BLaER1 treated with 17β-estradiol and CSF1 and Interleukin-3, amounts not matched to agents 10 nM and 100 nM (cell line): ENCODE measurements around the gene PAOX.
A peak's percentile ranks its signal among the peaks of the same experiment; 100 is the strongest.

ENCODE experiments used
- H3K27ac ChIP-seq, 11 experiments: shearing (Covaris generic); formaldehyde crosslinking; 2 replicates each; pipeline ENCODE4 v1.8.1; 2022
- H3K27me3 ChIP-seq, 11 experiments: shearing (Covaris generic); formaldehyde crosslinking; 2 replicates each; pipeline ENCODE4 v1.8.1; 2022
- H3K36me3 ChIP-seq, 11 experiments: shearing (Covaris generic); formaldehyde crosslinking; 2 replicates each; pipeline ENCODE4 v1.8.1; 2022
- H3K4me1 ChIP-seq, 10 experiments: shearing (Covaris generic); formaldehyde crosslinking; 2 replicates each; pipeline ENCODE4 v1.8.1; 2022
- H3K4me2 ChIP-seq, 11 experiments: shearing (Covaris generic); formaldehyde crosslinking; 2 replicates each; pipeline ENCODE4 v1.8.1; 2022
- H3K4me3 ChIP-seq, 10 experiments: shearing (Covaris generic); formaldehyde crosslinking; 2 replicates each; pipeline ENCODE4 v1.8.1; 2022
- H3K9ac ChIP-seq, 11 experiments: shearing (Covaris generic); formaldehyde crosslinking; 2 replicates each; pipeline ENCODE4 v1.8.1; 2022
- H3K9me3 ChIP-seq, 11 experiments: shearing (Covaris generic); formaldehyde crosslinking; replicated peaks in 1 of 11; 2 replicates each; pipeline ENCODE4 v1.8.1; 2022
- H4K20me1 ChIP-seq, 11 experiments: shearing (Covaris generic); formaldehyde crosslinking; 2 replicates each; pipeline ENCODE4 v1.8.1; 2022
- Cebpa-rat ChIP-seq, 11 experiments: shearing (Covaris generic); IDR thresholded peaks; 2 replicates each; pipeline ENCODE4 v1.8.1; 2022

Gene PAOX

DNA sequence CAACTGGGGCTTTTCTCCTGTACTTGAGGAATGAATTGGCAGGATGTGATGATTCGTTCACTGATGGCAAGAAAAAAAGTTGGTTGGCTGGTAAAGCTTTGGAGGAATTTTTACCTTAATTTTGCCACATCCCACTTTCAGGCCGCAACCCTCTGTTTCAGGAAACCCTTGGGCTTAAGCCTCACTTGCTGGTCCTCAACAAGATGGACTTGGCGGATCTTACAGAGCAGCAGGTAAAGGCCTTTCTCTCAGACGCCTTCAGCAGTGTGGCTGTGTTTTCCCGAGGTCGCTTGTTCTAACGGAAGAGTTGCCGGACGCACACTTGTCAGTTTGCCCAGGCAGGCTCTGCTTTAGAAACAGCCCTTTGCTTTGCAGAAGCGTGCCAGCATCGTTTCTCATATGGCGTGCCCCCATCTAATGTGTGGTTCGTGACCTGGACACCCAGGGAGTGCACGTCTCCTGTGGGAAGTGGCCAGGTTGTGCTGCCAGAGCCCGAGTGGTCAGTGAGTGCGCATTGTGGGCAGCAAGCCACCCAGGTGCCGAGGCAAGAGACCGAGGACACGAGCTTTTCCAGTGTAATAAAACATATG, 17.1 kb downstream of the PAOX start:
- H3K4me2 ChIP-seq = peak overlapping the region; percentile 20 to 100 (median 98); a peak in 18 of 22 replicates
- H3K4me3 ChIP-seq = peak overlapping the region in 4 of 10 experiments; percentile 87 to 94 (median 88); a peak in 1 of 20 replicates
- H4K20me1 ChIP-seq = peaks cover 0 to 53% (median 18%) of the 10 kb centered on the region in 11 experiments; a peak in 13 of 22 replicates
- H3K27me3 ChIP-seq = no peaks in the 10 kb centered on the region
- H3K9ac ChIP-seq = peak overlapping the region in 9 of 11 experiments; percentile 5 to 98 (median 95); a peak in 12 of 22 replicates
- peaks cover 48 to 58% (median 54%) of the 10 kb centered on the region in 11 experiments for H3K36me3 ChIP-seq
- H3K27ac ChIP-seq = peak overlapping the region in 4 of 11 experiments; percentile 10 to 96 (median 95); a peak in 5 of 22 replicates
- H3K9me3 ChIP-seq = no peaks in the 10 kb centered on the region
- TF ChIP-seq Cebpa-rat (IDR thresholded peaks at IDR 0.05) = no peak
- H3K4me1 ChIP-seq = peaks cover 50 to 67% (median 56%) of the 10 kb centered on the region in 10 experiments

DNA sequence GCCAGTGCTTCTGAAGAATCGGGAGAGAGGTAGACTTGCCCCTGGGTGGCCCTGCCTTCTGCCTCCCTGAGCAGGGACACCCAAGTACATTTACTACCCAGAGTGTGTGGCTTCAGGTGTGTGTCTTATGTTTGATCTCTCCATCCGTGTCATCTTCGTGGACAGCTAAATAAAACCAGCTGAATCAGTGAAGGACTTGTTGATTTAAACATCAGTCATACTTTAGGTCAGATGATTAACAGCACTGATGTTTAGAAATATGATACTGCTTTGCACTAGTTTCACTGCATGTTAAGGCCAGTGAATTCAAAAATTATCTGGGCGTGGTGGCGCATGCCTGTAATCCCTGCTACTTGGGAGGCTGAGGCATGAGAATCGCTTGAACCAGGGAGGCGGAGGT, 18.9 kb downstream of the PAOX start:
- Histone ChIP-seq H4K20me1 (peaks cover 0 to 67% (median 31%) of the 10 kb centered on the region in 11 experiments; a peak in 14 of 22 replicates), H3K9me3 (no peaks in the 10 kb centered on the region), H3K27ac (no peak overlapping the region), H3K36me3 (peaks cover 65 to 76% (median 72%) of the 10 kb centered on the region in 11 experiments), H3K4me3 (no peak overlapping the region), H3K4me2 (no peak overlapping the region), H3K4me1 (peaks cover 32 to 55% (median 39%) of the 10 kb centered on the region in 10 experiments), H3K27me3 (no peaks in the 10 kb centered on the region), H3K9ac (peak overlapping the region in 1 of 11 experiments; percentile 16; a peak in 1 of 22 replicates)
- TF ChIP-seq Cebpa-rat (IDR thresholded peaks at IDR 0.05) = no peak

DNA sequence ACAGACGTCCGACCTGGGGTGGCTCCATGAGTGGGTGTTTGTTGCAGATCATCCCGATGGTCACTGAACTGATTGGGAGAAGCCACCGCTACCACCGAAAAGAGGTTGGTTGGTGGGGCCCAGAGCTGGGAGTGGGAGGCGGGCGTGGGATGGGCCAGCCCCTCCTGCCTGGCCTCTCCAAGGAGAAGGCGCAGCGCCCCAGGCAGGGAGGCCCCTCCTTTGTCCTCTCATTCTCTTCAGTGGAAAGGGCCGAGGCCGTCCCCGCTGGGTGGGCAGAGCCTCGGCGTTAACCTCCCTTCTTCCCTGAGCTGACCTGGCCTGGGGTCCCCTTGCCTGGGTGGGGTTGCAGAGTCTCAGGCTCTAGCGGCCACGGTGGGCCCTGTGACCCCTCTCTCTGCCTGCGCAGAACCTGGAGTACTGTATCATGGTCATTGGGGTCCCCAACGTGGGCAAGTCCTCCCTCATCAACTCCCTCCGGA, 20.1 kb downstream of the PAOX start:
- peaks cover 0 to 76% (median 31%) of the 10 kb centered on the region in 11 experiments; a peak in 14 of 22 replicates for H4K20me1 ChIP-seq
- H3K36me3 ChIP-seq = peaks cover 75 to 87% (median 83%) of the 10 kb centered on the region in 11 experiments
- 0 out of 22 replicates have a peak overlapping the region, but pooled peaks of 1 of the 11 experiments have one; percentile 8 for H3K27ac ChIP-seq
- TF ChIP-seq Cebpa-rat (IDR thresholded peaks at IDR 0.05) = no peak
- no peak overlapping the region for H3K4me2 ChIP-seq
- H3K27me3 ChIP-seq = no peaks in the 10 kb centered on the region
- H3K4me1 ChIP-seq = peaks cover 24 to 48% (median 32%) of the 10 kb centered on the region in 10 experiments
- 0 out of 22 replicates have a peak overlapping the region, but pooled peaks of 1 of the 11 experiments have one; percentile 14 for H3K9ac ChIP-seq
- no peaks in the 10 kb centered on the region for H3K9me3 ChIP-seq
- no peak overlapping the region for H3K4me3 ChIP-seq

DNA sequence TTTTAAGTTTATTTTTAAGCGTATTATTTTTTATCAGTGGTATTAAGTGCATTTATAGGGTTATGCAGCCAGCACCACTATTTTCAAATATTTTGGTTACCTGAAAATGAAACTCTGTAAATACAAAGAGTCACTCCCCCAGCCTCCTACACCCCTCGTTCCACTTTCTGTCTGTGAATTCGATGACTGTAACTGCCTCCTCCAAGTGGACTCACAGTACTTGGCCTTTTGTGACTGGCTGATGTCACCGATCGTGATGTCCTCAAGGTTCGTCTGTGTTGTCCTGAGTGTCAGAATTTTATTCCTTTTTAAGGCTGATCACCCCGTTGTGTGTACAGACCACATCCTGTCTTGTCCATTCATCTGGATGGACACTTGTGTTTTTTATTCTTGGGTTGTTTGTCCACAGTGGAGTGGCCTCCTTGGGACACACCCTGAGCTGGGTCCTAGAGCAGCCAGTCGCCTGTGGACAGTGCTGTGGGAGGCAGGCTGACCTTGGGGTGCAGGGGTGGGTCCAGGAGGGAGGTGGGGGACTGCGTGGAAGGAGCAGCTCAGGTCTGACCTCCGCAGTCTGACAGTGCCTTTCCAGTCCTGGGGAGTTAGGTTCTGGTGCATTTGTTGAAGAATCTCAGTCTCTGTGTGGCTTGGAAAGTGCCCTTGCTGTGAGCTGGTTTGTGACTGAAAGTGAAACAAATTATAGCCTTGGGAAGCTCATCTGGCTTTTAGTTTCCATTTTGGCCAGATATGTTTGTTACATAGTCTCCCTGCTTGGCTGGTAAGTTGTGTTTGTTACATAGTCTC, 21.8 kb downstream of the PAOX start:
- TF ChIP-seq Cebpa-rat (IDR thresholded peaks at IDR 0.05) = no peak
- H4K20me1 ChIP-seq = peaks cover 5 to 89% (median 35%) of the 10 kb centered on the region in 11 experiments; a peak in 15 of 22 replicates
- H3K9ac ChIP-seq = peak overlapping the region in 5 of 11 experiments; percentile 9 to 43 (median 22); a peak in 6 of 22 replicates
- no peaks in the 10 kb centered on the region for H3K9me3 ChIP-seq
- H3K27me3 ChIP-seq = no peaks in the 10 kb centered on the region
- H3K4me2 ChIP-seq = peak overlapping the region in 3 of 11 experiments; percentile 28 to 48 (median 37); a peak in 4 of 22 replicates
- peaks cover 12 to 36% (median 21%) of the 10 kb centered on the region in 10 experiments for H3K4me1 ChIP-seq
- H3K27ac ChIP-seq = peak overlapping the region in 6 of 11 experiments; percentile 24 to 62 (median 35); a peak in 8 of 22 replicates
- no peak overlapping the region for H3K4me3 ChIP-seq
- peaks cover 87 to 100% (median 95%) of the 10 kb centered on the region in 11 experiments for H3K36me3 ChIP-seq

DNA sequence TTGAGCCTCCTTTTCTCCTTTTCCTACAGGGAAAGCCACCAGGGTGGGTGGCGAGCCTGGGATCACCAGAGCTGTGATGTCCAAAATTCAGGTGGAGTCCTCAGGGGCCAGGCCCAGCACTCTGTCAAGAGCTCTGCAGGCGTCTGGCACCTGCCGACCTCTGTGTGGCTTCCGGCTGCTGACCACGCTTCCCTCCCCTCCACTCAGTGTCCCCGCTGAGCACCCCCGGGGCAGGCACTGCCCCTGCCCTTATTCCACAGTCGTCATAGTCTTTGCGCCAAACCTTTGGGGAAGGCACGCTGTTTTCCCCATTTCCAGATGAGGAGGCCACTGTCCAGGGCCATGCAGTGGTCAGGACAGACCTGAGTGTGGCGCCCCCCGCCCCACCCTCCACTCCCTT, 22.4 kb downstream of the PAOX start:
- no peak for TF ChIP-seq Cebpa-rat (IDR thresholded peaks at IDR 0.05)
- Histone ChIP-seq H3K4me3 (no peak overlapping the region), H3K4me2 (peak overlapping the region in 2 of 11 experiments; percentile 37 to 48; a peak in 2 of 22 replicates), H3K36me3 (peaks cover 85 to 100% (median 95%) of the 10 kb centered on the region in 11 experiments), H3K9me3 (0 out of 22 replicates have a peak, but pooled peaks cover 0 to 1% (median 0%) of the 10 kb centered on the region in 11 experiments), H3K27me3 (no peaks in the 10 kb centered on the region), H3K27ac (peak overlapping the region in 5 of 11 experiments; percentile 15 to 62 (median 32); a peak in 9 of 22 replicates), H3K4me1 (peaks cover 6 to 30% (median 14%) of the 10 kb centered on the region in 10 experiments; a peak in 17 of 20 replicates), H3K9ac (peak overlapping the region in 3 of 11 experiments; percentile 9 to 43 (median 18); a peak in 1 of 22 replicates), H4K20me1 (peaks cover 5 to 89% (median 36%) of the 10 kb centered on the region in 11 experiments; a peak in 15 of 22 replicates)

DNA sequence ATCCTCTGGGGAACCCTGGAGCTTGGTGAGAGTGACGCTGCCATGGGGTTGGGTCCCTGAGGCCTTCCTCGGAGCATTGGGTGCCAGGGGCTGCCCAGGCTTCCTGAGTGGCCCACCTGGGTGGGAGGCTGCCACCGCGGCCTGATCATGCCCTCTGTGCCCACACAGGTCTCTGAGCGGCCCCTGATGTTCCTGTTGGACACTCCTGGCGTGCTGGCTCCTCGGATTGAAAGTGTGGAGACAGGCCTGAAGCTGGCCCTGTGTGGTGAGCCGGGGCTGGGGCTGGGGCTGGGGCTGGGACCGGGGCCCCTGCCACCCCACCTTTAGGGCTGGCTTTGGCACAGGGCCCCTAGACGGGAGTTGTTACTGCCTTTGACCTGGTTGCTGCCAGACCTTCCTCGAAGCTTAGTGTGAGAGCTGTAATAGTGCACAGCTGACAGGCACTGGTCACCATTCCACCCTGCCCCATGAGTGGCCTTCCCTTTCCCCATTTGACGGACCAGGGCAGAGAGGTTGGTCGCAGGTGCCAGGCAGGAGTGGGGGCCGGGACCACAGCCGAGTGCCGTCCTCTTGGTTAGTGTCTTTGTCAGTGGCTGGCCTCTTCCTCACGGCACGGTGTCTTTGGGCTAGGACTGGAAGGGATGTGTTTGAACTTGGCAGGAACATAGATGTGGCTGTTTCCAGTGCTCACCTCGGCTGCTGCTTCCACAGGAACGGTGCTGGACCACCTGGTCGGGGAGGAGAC, 23.1 kb downstream of the PAOX start:
- no peak overlapping the region; a peak in 1 of 22 replicates for H3K27ac ChIP-seq
- no peaks in the 10 kb centered on the region for H3K27me3 ChIP-seq
- H3K9me3 ChIP-seq = peaks cover 0 to 8% (median 5%) of the 10 kb centered on the region in 11 experiments; a peak in 9 of 22 replicates
- no peak overlapping the region for H3K4me2 ChIP-seq
- TF ChIP-seq Cebpa-rat (IDR thresholded peaks at IDR 0.05) = no peak
- H3K4me1 ChIP-seq = peaks cover under 1 to 24% (median 9%) of the 10 kb centered on the region in 10 experiments; a peak in 16 of 20 replicates
- H3K9ac ChIP-seq = no peak overlapping the region
- no peak overlapping the region for H3K4me3 ChIP-seq
- peaks cover 89 to 100% (median 96%) of the 10 kb centered on the region in 11 experiments for H3K36me3 ChIP-seq
- H4K20me1 ChIP-seq = peaks cover 5 to 88% (median 36%) of the 10 kb centered on the region in 11 experiments; a peak in 15 of 22 replicates

DNA sequence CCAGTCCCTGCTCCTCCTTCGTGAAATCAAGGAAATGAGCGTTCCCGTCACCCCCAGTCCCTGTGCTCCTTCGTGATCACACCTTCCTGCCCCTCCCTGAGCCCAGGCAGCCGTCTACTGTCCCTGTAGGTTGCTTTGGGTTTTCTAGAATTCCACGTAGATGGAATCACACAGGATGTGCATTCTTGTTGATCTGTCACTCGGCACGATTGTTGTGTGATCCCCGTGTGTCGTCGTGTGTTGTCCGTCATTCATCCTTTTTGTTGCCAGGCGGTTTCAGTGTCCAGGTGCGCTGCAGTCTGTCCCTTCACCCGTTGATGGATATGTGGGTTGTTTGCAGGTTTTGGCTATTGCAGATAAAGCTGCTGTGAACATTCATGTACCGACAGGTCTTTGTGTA, 24.3 kb downstream of the PAOX start:
- H3K27ac ChIP-seq = no peak overlapping the region
- TF ChIP-seq Cebpa-rat (IDR thresholded peaks at IDR 0.05) = no peak
- no peak overlapping the region for H3K4me3 ChIP-seq
- no peak overlapping the region for H3K9ac ChIP-seq
- peaks cover 93 to 100% (median 98%) of the 10 kb centered on the region in 11 experiments for H3K36me3 ChIP-seq
- peaks cover 0 to 21% (median 9%) of the 10 kb centered on the region in 10 experiments; a peak in 11 of 20 replicates for H3K4me1 ChIP-seq
- peaks cover 0 to 20% (median 17%) of the 10 kb centered on the region in 11 experiments; a peak in 19 of 22 replicates for H3K9me3 ChIP-seq
- H3K27me3 ChIP-seq = no peaks in the 10 kb centered on the region
- no peak overlapping the region for H3K4me2 ChIP-seq
- peaks cover 5 to 93% (median 36%) of the 10 kb centered on the region in 11 experiments; a peak in 15 of 22 replicates for H4K20me1 ChIP-seq

DNA sequence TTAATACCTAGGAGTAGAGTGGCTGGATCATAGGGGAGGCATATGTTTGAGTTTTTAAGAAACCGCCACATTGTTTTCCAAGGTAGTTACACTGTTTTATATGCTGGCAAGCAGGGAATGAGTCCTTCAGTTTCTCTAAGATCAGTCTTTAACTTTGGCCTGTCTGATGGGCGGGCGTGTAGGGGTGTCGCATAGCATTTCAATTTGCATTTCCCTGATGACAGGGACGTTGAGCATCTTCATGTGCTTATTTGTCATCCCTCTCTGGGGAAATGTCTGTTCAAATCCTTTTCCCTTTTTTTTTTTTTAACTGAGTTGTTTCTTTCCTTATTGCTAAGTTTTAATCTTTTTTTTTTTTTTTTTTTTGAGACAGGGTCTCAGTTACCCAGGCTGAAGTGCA, 24.7 kb downstream of the PAOX start:
- H3K9ac ChIP-seq = no peak overlapping the region

More for the DNA sequence above, 24.7 kb downstream of the PAOX start:
- TF ChIP-seq Cebpa-rat (IDR thresholded peaks at IDR 0.05) = no peak
- peaks cover 0 to 21% (median 9%) of the 10 kb centered on the region in 10 experiments; a peak in 11 of 20 replicates for H3K4me1 ChIP-seq
- H3K4me2 ChIP-seq = no peak overlapping the region
- peaks cover 93 to 100% (median 98%) of the 10 kb centered on the region in 11 experiments for H3K36me3 ChIP-seq
- H3K4me3 ChIP-seq = no peak overlapping the region
- H3K27ac ChIP-seq = no peak overlapping the region
- H3K9me3 ChIP-seq = peaks cover 0 to 24% (median 21%) of the 10 kb centered on the region in 11 experiments; a peak in 19 of 22 replicates
- H3K27me3 ChIP-seq = no peaks in the 10 kb centered on the region
- peaks cover 5 to 92% (median 35%) of the 10 kb centered on the region in 11 experiments; a peak in 15 of 22 replicates for H4K20me1 ChIP-seq
